ENCODE measurements around the gene APBB2. TPM values are rescaled to one million over a fixed set of nuclear protein-coding genes. Genes with fewer than 3 reads are reported as not detected.

Gene APBB2
- total and polyA plus RNA-seq, 11 donors = 8.6 to 39.1 (median 26.7) TPM

DNA sequence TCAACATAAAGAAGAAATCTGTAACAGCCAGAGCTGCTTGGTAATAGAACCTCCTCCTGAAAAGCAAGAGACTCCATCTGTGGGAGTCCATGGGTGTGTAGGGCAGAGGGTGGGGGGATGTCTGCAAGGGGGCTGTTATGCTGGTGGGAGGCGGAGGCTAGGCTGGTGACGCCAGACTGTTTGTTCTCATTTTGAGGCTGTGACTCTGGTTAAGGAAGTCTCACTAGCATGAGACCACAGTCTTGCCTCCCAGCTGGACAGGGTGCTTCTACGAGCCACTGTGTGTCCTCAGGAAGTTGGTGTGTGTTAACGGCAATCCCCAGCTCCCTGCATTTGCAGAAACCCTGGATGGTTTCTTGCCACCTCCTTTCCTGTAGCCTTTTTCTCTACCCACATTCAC, 384.8 kb downstream of the APBB2 start:
- no peaks in the 10 kb centered on the region for H3K27me3 ChIP-seq
- no peak overlapping the region for H3K27ac ChIP-seq
- no peaks in the 10 kb centered on the region for H3K4me1 ChIP-seq
- no peaks in the 10 kb centered on the region for H3K9me3 ChIP-seq
- TF ChIP-seq POLR2A (IDR thresholded peaks at IDR 0.05) = no peak
- TF ChIP-seq, protein P1, sequence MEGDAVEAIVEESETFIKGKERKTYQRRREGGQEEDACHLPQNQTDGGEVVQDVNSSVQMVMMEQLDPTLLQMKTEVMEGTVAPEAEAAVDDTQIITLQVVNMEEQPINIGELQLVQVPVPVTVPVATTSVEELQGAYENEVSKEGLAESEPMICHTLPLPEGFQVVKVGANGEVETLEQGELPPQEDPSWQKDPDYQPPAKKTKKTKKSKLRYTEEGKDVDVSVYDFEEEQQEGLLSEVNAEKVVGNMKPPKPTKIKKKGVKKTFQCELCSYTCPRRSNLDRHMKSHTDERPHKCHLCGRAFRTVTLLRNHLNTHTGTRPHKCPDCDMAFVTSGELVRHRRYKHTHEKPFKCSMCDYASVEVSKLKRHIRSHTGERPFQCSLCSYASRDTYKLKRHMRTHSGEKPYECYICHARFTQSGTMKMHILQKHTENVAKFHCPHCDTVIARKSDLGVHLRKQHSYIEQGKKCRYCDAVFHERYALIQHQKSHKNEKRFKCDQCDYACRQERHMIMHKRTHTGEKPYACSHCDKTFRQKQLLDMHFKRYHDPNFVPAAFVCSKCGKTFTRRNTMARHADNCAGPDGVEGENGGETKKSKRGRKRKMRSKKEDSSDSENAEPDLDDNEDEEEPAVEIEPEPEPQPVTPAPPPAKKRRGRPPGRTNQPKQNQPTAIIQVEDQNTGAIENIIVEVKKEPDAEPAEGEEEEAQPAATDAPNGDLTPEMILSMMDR (IDR thresholded peaks at IDR 0.05) = no peak
- DNase-seq = no peak
- H3K36me3 ChIP-seq = peaks cover 0 to 85% (median 49%) of the 10 kb centered on the region in 9 donors
- WGBS, 4 donors = 78 to 95% (median 87%) methylated on average over 4 of the region's 4 CpGs
- no peak overlapping the region for H3K4me3 ChIP-seq
- ATAC-seq = peak in 2 of 4 donors; percentile 39 to 59
- intact Hi-C loops (cut with DNase I) = no loop called here

DNA sequence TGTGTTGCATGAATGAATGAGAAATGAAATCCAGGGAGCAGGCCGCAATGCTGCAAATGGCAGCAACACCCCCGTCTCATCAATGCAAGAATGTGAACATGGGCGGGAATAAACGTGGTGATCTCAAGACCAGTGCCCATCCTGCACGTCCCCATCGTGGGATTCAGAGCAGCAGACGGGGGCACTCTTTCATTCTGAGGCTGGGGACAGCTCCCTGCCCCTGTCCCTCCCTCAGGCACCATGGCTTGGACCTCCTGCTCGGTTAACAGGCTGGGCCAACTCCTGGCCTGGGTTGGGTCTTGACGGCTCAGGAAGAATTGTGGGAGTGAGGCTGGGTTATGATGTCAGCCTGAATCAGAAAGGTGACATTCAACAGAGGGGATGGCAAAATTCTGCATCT, 385.7 kb downstream of the APBB2 start:
- H3K27ac ChIP-seq = no peak overlapping the region
- no peaks in the 10 kb centered on the region for H3K27me3 ChIP-seq
- ATAC-seq (no peak), DNase-seq (no peak)
- no peaks in the 10 kb centered on the region for H3K4me1 ChIP-seq
- intact Hi-C loops (cut with DNase I) = no loop called here
- no peaks in the 10 kb centered on the region for H3K9me3 ChIP-seq
- peaks cover 0 to 83% (median 54%) of the 10 kb centered on the region in 9 donors for H3K36me3 ChIP-seq
- TF ChIP-seq, protein P1 (IDR thresholded peaks at IDR 0.05) = no peak
- TF ChIP-seq POLR2A (IDR thresholded peaks at IDR 0.05) = no peak
- H3K4me3 ChIP-seq = no peak overlapping the region
- WGBS, 4 donors = 88 to 96% (median 95%) methylated on average over 9 of the region's 9 CpGs

DNA sequence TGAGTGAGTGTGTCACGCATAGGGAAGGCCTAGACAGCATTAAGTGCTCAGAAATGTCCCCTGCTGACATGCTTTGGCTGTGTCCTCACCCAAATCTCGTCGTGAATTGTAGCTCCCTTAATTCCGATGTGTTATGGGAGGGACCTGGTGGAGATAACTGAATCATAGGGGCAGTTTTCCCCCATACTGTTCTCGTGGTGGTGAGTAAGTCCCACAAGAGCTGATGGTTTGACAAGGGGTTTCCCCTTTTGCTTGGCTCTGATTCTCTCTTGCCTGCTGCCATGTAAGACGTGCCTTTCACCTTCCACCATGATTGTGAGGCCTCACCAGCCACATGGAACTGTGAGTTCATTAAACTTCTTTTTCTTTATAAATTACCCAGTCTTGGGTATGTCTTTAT, 386.6 kb downstream of the APBB2 start:
- Histone ChIP-seq H3K9me3 (no peaks in the 10 kb centered on the region), H3K4me1 (no peaks in the 10 kb centered on the region), H3K4me3 (no peak overlapping the region), H3K36me3 (peaks cover 0 to 85% (median 60%) of the 10 kb centered on the region in 9 donors), H3K27me3 (no peaks in the 10 kb centered on the region), H3K27ac (no peak overlapping the region)
- DNase-seq (no peak), ATAC-seq (no peak)
- intact Hi-C loops (cut with DNase I) = no loop called here
- TF ChIP-seq POLR2A (IDR thresholded peaks at IDR 0.05) = no peak
- TF ChIP-seq, protein P1 (IDR thresholded peaks at IDR 0.05) = no peak
- WGBS, 4 donors = 82 to 91% (median 88%) methylated on average over 5 to 6 of the region's 6 CpGs

DNA sequence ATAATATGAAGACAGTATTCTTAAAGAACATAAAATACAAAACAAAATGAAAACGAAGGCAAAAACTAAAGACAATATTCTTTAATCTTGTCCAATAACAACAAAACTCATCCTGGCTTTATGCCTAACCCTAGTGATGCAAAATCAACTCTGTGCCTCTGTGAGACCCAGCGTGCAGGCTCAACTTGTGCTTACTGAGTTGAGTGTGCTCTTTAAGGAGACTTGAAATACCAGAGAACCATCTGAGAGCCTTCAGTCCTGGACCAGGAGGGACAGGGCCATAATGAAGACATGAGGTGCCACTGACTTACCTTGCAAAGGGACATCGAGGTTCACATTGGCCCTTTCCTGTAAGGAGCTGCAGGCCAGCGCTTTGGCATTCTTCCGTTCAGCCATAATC, 387.5 kb downstream of the APBB2 start:
- DNase-seq (no peak), ATAC-seq (no peak)
- H3K27ac ChIP-seq = no peak overlapping the region
- no peaks in the 10 kb centered on the region for H3K9me3 ChIP-seq
- WGBS, 4 donors = 90 to 95% (median 94%) methylated on average over 5 of the region's 5 CpGs
- intact Hi-C loops (cut with DNase I) = no loop called here
- no peaks in the 10 kb centered on the region for H3K4me1 ChIP-seq
- H3K4me3 ChIP-seq = no peak overlapping the region
- TF ChIP-seq, protein P1 (IDR thresholded peaks at IDR 0.05) = no peak
- no peak for TF ChIP-seq POLR2A (IDR thresholded peaks at IDR 0.05)
- no peaks in the 10 kb centered on the region for H3K27me3 ChIP-seq
- H3K36me3 ChIP-seq = peaks cover 0 to 94% (median 70%) of the 10 kb centered on the region in 9 donors

Measured in heart left ventricle (tissue), 16 donors.